Neural cell (in vitro differentiated cells): ENCODE data around the gene ALS2. TPM values are rescaled to one million over a fixed set of nuclear protein-coding genes. Genes with fewer than 3 reads are reported as not detected.

Experiments
- H2AFZ ChIP-seq: fragments of 200-600, 300-800 bp; sonication (generic), shearing (Covaris generic); 2 replicates; pipeline ENCODE4 v1.6.0; 2014; ENCODE audit warnings: low read depth, mild to moderate bottlenecking, antibody characterized with exemption, low read length, moderate library complexity
- H3F3A ChIP-seq: fragments of 200-600 bp; shearing (Covaris generic); 2 replicates; pipeline ENCODE4 v1.6.1; 2016; ENCODE audit warnings: mild to moderate bottlenecking, moderate library complexity, mixed read lengths, antibody characterized with exemption, low read length; ENCODE audit not compliant: insufficient read depth, poor library complexity, severe bottlenecking
- H3K27ac ChIP-seq: fragments of 200-600, 300-800 bp; sonication (generic), shearing (Covaris generic); 2 replicates; pipeline ENCODE4 v1.5.1; 2014; ENCODE audit warnings: mild to moderate bottlenecking, low read length, moderate library complexity
- H3K27me3 ChIP-seq: fragments of 300-800, 200-600 bp; sonication (generic), shearing (Covaris generic); 2 replicates; pipeline ENCODE4 v1.6.0; 2014; ENCODE audit warnings: mild to moderate bottlenecking, low read depth, low read length, moderate library complexity; ENCODE audit not compliant: insufficient read depth
- H3K36me3 ChIP-seq: fragments of 300-800, 200-600 bp; sonication (generic), shearing (Covaris generic); 2 replicates; pipeline ENCODE4 v1.5.1; 2014; ENCODE audit warnings: mild to moderate bottlenecking, antibody characterized with exemption, low read length, moderate library complexity; ENCODE audit not compliant: insufficient read depth
- H3K4me2 ChIP-seq: fragments of 300-800, 200-600 bp; sonication (generic), shearing (Covaris generic); 2 replicates; pipeline ENCODE4 v1.6.0; 2014; ENCODE audit warnings: mild to moderate bottlenecking, low read length
- H3K4me3 ChIP-seq: fragments of 300-800, 200-600 bp; sonication (generic), shearing (Covaris generic); 2 replicates; pipeline ENCODE4 v1.5.1; 2014; ENCODE audit warnings: mild to moderate bottlenecking, low read length, moderate library complexity
- H3K79me2 ChIP-seq: fragments of 200-600 bp; shearing (Covaris generic); replicated peaks from 2 replicates; pipeline ENCODE4 v1.6.0; 2014; ENCODE audit warnings: mild to moderate bottlenecking, low read length, moderate library complexity; ENCODE audit not compliant: insufficient read depth
- H3K9ac ChIP-seq: fragments of 300-800, 200-600 bp; sonication (generic), shearing (Covaris generic); 2 replicates; pipeline ENCODE4 v1.6.1; 2016; ENCODE audit warnings: mild to moderate bottlenecking, low read length, mixed read lengths
- H3K9me2 ChIP-seq: fragments of 200-600 bp; shearing (Covaris generic); 2 replicates; pipeline ENCODE4 v1.6.1; 2016; ENCODE audit warnings: mild to moderate bottlenecking, low read length, mixed read lengths; ENCODE audit not compliant: insufficient read depth
- H3K9me3 ChIP-seq: fragments of 200-600, 300-800 bp; sonication (generic), shearing (Covaris generic); 2 replicates; pipeline ENCODE4 v1.6.1; 2016; ENCODE audit warnings: mild to moderate bottlenecking, mixed run types, low read length, moderate library complexity, mixed read lengths
- H4K20me1 ChIP-seq: fragments of 200-600 bp; shearing (Covaris generic); 2 replicates; pipeline ENCODE4 v1.6.1; 2016; ENCODE audit warnings: mild to moderate bottlenecking, mixed run types; ENCODE audit not compliant: insufficient read depth
- EP300 ChIP-seq: fragments of 450-650 bp; conservative IDR thresholded peaks from 2 replicates; pipeline ENCODE4 v1.6.1; 2014; ENCODE audit warnings: antibody characterized with exemption, mild to moderate bottlenecking, moderate library complexity; ENCODE audit not compliant: poor library complexity, severe bottlenecking
- EZH2 ChIP-seq: fragments of 200-600, 300-800 bp; shearing (Covaris generic), sonication (generic); IDR thresholded peaks from 2 replicates; pipeline ENCODE4 v1.6.1; 2014; ENCODE audit warnings: antibody characterized with exemption, low read length, borderline replicate concordance, mild to moderate bottlenecking; ENCODE audit not compliant: insufficient read depth, poor library complexity, severe bottlenecking
- MXI1 ChIP-seq: fragments of 450-650 bp; conservative IDR thresholded peaks from 2 replicates; pipeline ENCODE4 v1.6.1; 2014; ENCODE audit warnings: antibody characterized with exemption, mild to moderate bottlenecking; ENCODE audit not compliant: poor library complexity, severe bottlenecking
- POLR2AphosphoS5 ChIP-seq: IDR thresholded peaks from 2 replicates; pipeline ENCODE4 v1.6.1; 2012
- RAD21 ChIP-seq: fragments of 450-650 bp; conservative IDR thresholded peaks from 2 replicates; pipeline ENCODE4 v1.6.1; 2014; ENCODE audit warnings: antibody characterized with exemption, mild to moderate bottlenecking, moderate library complexity
- REST ChIP-seq: IDR thresholded peaks from 2 replicates; pipeline ENCODE4 v1.6.1; 2012; ENCODE audit warnings: borderline replicate concordance
- SMC3 ChIP-seq: fragments of 450-650 bp; conservative IDR thresholded peaks from 2 replicates; pipeline ENCODE4 v1.6.1; 2014; ENCODE audit warnings: antibody characterized with exemption, mild to moderate bottlenecking, moderate library complexity; ENCODE audit not compliant: poor library complexity
- TAF1 ChIP-seq: IDR thresholded peaks from 2 replicates; pipeline ENCODE4 v1.6.1; 2012; ENCODE audit warnings: low read depth
- polyA plus RNA-seq: library from polyadenylated mRNA; depleted of rRNA; stranded (reverse); fragments of >200 nt; gene quantifications from 2 replicates; pipeline ENCODE4 v1.2.3, GENCODE V29; 2014
- TF ChIP-seq, protein P1 (sequence below): fragments of 450-650 bp; IDR thresholded peaks from 2 replicates; pipeline ENCODE4 v1.5.1; 2014; ENCODE audit warnings: antibody characterized with exemption, mild to moderate bottlenecking, moderate library complexity; ENCODE audit not compliant: poor library complexity, severe bottlenecking

The ALS2 gene
- polyA plus RNA-seq, 1 donor from 2014 or later = 26.3 TPM

DNA sequence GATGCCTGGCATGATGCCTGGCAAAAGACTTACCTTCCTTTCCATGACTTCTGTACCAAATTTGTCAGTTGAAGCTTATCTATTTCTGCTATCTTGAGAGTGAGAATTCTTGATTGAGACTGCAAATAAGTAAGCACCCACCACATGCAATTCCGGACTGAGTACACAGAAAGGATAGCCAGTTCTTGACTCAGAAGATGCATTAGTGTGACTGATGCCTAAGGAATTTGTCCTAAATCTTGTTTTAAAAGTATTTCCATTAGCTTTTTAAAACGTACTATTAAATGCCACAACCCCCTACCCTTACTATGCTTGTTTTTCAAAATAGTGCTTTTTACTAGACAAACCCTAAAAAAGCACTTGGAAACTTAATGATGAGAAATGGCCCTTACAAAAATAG is 82.8 kb downstream of the ALS2 start:
- Histone ChIP-seq H3K79me2 (no peaks in the 10 kb centered on the region), H4K20me1 (no peaks in the 10 kb centered on the region), H3K27ac (no peak overlapping the region), H3F3A (no peaks in the 10 kb centered on the region), H3K9me3 (no peaks in the 10 kb centered on the region), H3K4me3 (no peak overlapping the region), H3K36me3 (peaks cover 11% of the 10 kb centered on the region), H3K9me2 (no peaks in the 10 kb centered on the region), H2AFZ (no peak overlapping the region), H3K4me2 (no peak overlapping the region), H3K9ac (no peak overlapping the region), H3K27me3 (no peaks in the 10 kb centered on the region)
- TF ChIP-seq EZH2 (no peak), TAF1 (no peak), REST (no peak), SMC3 (no peak), POLR2AphosphoS5 (no peak), EP300 (no peak), MXI1 (no peak), RAD21 (no peak)
- TF ChIP-seq, protein P1, sequence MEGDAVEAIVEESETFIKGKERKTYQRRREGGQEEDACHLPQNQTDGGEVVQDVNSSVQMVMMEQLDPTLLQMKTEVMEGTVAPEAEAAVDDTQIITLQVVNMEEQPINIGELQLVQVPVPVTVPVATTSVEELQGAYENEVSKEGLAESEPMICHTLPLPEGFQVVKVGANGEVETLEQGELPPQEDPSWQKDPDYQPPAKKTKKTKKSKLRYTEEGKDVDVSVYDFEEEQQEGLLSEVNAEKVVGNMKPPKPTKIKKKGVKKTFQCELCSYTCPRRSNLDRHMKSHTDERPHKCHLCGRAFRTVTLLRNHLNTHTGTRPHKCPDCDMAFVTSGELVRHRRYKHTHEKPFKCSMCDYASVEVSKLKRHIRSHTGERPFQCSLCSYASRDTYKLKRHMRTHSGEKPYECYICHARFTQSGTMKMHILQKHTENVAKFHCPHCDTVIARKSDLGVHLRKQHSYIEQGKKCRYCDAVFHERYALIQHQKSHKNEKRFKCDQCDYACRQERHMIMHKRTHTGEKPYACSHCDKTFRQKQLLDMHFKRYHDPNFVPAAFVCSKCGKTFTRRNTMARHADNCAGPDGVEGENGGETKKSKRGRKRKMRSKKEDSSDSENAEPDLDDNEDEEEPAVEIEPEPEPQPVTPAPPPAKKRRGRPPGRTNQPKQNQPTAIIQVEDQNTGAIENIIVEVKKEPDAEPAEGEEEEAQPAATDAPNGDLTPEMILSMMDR = no peak

GRCh38 chr2:201696151-201696659 is 84.5 kb downstream of the ALS2 start:
- H3K9me2 ChIP-seq = no peaks in the 10 kb centered on the region
- H4K20me1 ChIP-seq = no peaks in the 10 kb centered on the region
- H3K79me2 ChIP-seq = no peaks in the 10 kb centered on the region
- H3K27ac ChIP-seq = no peak overlapping the region
- H3K9ac ChIP-seq = no peak overlapping the region
- H3F3A ChIP-seq = no peaks in the 10 kb centered on the region
- no peaks in the 10 kb centered on the region for H3K27me3 ChIP-seq
- H2AFZ ChIP-seq = no peak overlapping the region
- H3K9me3 ChIP-seq = no peaks in the 10 kb centered on the region
- H3K4me2 ChIP-seq = no peak overlapping the region
- H3K4me3 ChIP-seq = no peak overlapping the region
- TF ChIP-seq TAF1 (no peak), POLR2AphosphoS5 (no peak), EP300 (no peak), REST (no peak), EZH2 (no peak), SMC3 (no peak), MXI1 (no peak), RAD21 (no peak)
- TF ChIP-seq, protein P1 = no peak
- H3K36me3 ChIP-seq = peaks cover 9% of the 10 kb centered on the region
